HG02981 (cell line): ENCODE results near the gene PLCB1.

Experiments
- ATAC-seq: cut with Tn5 transposase; IDR thresholded peaks from one replicate; pipeline ENCODE4 v1.9.1; 2021; ENCODE audit warnings: mild to moderate bottlenecking, moderate library complexity; ENCODE audit not compliant: unreplicated experiment

Gene PLCB1

DNA sequence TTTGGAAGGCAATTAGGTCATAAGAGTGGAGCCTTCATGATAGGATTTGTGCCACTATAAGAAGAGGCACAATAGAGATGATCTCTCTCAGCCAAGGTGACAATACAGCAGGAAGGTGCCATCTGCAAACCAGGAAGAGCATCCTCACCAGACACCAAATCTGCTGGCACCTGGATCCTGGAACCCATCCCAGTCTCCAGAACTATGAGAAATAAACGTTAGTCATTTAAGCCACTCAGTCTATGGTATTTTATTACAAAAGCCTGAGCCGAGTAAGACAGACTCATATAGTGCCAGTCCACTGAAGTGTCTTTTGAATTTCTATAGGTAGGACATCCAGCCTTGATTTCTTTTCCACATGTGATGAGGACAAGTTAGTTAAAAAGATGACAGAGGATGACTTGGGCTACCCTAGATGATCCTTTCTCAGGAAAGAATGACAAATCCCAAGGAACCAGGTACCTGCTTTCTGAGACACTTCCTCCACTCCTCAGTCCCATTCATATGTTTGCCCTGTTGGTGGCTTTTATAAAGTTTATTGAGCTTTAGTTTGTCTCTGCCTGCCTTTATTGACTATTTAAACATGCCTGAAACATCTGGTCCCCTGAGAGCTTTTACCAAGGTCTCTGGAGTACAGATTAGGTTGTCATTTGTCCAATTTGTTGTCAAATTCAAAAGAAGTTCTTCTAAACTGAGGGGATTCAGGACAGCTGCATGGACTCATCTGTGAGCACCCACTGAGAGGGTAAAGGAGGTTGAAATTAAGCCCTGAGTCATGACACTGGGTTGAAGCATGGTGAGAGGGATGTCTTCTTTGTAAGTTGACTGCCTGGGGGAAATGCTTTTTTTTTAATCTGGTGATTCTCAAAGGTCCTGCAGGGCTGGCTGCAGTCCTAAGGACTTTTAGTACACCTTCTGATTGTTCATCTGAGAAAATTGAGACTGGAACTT lies 771.9 kb downstream of the PLCB1 start:
- no peak for ATAC-seq

DNA sequence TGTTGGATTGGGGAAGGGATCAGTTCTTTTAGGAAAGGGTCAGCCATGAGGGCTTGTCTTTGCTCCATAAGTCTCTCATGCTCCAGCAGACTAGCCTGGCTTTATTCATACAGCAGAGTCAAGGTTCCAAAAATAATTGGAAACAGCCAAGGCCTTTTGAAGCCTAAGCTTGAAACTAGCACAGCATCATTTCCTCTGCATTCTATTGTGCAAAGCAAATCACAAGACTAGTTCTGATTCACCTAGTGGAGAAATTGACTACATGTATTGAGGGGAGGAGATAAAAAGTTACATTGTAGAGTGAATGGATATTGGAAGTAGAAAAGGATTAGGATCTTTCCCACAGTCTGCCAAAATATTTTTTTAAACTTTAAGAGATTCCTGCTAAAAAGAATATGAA lies 777.5 kb downstream of the PLCB1 start:
- no peak for ATAC-seq

DNA sequence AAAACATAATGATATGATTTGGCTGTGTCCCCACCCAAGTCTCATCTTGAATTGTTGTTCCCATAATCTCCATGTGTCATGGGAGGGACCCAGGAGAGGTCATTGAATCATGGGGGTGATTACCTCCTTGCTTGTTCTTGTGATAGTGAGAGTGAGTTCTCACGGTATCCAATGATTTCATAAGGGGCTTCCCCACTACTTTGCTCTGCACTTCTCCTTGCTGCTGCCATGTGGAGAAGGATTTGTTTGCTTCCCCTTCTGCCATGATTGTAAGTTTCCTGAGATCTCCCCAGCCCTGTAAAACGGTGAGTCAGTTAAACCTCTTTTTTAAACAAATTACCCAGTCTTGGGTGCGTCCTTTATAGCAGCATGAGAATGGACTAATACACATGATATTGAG lies 780.0 kb downstream of the PLCB1 start:
- no peak for ATAC-seq

DNA sequence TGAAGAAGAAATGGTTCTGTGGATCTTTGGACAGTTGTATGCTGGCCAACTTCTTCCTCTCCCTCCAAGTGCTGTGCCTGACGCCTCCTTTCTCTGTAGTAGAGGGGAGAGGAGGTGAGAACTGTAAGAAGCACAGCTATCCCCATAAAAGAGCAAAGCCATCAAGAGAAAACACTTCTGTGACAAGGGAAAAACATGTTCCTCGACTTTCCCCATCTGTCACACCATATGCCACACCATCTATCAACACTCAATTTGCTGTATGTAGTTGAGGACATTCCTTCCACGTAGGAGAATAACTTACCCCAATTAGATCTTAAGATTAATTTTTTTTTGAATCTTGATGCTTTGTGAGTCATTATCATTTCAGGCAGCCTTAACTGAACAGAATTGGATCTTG lies 780.7 kb downstream of the PLCB1 start:
- ATAC-seq: no peak

DNA sequence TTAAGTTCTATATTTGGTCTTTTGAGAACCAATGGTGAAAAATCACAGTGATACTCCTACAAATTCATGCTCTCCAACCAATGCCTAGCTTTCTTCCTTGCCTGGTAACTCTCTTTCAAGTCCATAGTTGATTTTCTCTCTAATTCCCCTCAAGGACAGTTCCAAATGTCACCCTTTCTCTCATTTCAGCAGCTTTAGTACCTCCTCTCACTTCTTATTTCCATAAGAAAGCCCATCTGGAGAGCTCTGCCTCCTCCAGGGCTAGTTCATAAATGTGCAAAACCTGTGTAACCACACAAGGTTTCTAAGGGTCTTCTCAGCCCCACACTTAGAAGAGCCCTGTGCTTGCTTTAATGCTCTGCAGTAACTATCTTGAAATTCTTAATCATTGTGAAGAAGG lies 781.4 kb downstream of the PLCB1 start:
- ATAC-seq: no peak

DNA sequence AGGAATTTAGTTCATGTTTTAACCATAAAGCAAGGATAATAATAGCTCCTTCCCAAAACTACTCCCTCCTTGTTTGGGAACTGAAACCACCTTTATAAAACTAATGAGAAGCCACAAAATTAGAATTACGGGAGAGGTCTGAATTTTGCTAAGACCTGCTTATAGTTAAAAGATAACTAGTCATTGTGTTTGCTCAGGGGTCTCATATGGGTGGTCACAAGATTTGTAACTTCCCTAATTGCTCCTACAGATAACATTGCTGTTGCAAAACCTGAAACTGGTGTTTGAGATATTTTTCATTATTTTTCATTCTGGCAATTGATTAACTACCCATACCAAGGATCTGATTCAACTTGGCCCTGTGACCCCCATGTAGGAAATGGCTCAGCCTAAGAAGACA lies 782.4 kb downstream of the PLCB1 start:
- ATAC-seq: no peak

DNA sequence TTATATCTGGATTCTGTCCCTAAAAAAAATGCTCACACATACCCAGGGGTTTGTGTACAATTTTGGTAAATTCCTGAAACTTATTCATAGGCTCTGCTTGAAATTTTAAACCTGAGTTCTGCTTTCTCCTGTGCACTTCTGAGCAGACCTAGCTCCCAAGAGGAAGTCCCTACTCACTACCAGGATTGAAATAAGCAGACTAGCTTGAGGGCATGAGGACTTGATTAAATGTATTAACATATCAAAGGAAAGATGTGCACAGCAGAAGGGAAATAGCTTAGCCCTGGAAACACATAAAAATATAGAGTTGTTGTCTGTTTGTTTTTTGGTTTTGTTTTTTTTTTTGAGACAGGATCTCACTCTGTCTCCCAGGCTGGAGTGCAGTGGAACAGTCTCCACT lies 785.0 kb downstream of the PLCB1 start:
- ATAC-seq: no peak

DNA sequence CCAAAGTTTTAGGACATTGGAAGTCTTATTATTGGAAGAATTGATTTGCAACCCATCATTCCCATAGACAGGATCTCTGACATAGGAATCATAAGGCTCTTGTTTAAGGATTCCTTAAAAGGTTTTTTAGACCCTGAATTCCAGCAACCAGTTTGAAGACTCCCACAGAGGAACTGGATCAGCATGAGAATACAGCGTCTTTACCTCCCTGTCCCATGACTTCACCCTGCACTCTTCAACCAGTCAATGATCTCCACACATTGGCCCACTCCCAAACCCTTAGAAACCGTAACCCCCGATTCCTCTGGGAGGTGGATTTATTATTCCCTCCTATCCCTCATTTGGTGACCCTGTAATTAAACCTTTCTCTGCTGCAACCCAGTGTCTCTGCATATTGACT lies 786.1 kb downstream of the PLCB1 start:
- no peak for ATAC-seq

DNA sequence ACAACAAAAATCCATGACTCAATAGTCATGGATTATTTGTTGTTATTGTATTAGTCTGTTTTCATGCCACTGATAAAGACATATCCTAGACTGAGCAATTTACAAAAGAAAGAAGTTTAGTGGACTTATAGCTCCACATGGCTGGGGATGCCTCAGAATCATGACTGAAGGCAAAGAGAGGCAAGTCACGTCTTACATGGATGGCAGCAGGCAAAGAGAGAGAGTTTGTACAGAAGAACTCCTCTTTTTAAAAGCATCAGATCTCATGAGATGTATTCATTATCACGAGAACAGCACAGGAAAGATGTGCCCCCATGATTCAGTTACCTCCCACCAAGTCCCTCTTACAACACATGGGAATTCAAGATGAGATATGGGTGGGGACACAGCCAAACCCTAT lies 792.5 kb downstream of the PLCB1 start:
- ATAC-seq: no peak

DNA sequence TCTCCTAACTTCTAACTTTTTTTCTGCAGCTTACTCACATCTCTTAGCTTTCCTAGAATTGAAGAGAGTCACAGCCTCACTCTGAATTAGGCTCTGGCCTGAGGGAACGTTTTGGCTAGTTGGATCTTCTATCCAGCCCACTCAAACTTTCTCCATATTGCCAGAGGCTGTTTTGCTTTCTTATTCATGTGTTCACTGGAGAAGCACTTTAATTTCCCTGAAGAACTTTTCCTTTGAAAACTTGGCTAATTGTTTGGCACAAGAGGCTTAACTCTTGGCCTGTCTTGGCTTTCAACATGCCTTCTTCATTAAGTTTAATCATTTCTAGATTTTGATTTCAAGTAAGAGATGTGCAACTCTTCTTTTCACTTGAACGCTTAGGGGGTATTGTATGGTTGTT lies 798.7 kb downstream of the PLCB1 start:
- no peak for ATAC-seq

DNA sequence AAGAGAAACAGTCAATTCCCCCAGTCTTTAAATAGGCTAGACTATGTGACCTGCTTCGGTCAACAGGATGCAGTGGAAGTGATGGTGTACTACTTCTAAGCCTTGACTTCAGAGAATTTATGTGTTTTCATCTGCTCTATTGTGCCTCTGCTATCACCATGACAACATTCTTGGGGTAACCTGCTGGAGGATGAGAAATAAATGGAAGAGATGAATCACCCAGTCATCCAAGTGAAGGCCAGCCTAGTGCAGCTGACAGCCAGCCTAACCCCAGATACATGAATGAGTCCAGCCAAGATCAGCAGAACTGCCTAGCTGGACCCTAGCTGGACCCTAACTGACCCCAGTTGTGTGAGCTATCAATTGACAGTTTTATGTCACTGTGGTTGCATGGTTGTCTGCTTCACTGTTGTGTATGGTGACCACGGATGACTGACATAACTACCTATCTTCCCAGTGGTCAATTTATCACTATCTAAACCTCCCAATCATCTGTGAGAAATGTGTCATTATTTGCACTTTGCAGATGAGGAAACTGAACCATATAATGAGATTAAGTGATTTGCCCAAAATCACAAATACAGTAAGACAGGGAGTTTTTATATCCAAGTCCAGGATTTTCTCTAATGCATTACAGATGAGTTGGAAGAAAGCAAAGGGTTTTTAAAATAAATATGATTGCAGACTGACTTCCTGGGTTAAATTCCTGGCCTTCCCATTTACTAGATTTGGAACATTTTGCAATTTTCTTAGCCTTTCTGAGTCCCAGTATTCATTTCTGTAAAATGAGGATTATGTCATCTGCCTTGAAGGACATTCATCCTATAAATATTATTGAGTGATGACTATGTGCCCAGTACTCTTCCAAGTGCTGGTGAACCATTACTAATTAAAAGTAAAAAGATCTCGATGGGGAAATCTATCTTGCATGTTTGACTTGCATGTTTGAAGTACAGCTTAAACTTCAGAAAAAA lies 800.4 kb downstream of the PLCB1 start:
- ATAC-seq: no peak

DNA sequence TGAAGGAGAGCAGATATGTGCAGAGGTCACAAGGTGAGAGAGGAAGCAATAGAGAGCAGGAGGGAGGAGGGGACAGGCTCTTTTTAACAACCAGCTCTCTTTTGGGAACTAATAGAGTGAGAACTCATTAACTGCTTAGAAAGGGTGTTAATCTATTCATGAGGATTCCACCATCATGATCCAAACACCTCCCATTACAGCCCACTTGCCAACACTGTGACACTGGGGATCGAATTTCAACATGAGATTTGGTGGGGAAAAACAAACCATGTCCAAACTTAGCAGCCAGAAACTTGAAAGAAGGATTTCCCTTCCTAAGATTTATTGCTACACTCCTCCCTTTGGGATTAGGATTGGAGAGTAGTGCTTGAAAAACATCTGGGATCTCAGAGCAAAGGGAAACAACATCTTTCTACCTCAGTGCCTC lies 801.3 kb downstream of the PLCB1 start:
- no peak for ATAC-seq

DNA sequence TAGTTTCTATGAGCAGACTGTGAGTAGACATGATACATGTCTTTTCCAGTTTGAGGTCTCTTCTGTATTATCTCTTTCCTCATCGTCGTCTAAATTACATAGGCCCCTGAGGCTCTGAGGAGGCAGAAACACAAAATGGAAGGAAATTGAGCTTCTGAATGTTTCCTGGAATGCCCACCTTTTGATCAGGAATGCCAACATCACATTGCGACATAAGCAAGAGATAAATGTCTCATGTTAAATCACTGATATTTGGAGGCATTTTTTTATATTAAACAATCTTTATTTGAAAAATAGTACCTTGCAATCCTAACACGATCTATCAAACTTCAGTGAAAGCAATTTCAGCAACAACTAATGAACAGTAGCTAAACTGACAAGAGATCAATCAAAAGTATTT lies 802.3 kb downstream of the PLCB1 start:
- ATAC-seq: no peak
